ENCODE measurements around the gene PMEL.

- TF ChIP-seq EZH2 (IDR thresholded peaks at IDR 0.05; ENCODE audit: low read length, unreplicated experiment) (no peak), CTCF (conservative IDR thresholded peaks at IDR 0.05; ENCODE audit: low read depth, low read length) (no peak)
Measured at GRCh38 chr12:55963760-55964159, 2.1 kb downstream of the PMEL start.

Measured in PC-3 (cell line).